H1 (cell line): ENCODE measurements around the gene UBE3A. TPM values are rescaled to one million over a fixed set of nuclear protein-coding genes. Genes with fewer than 3 reads are reported as not detected.

Source experiments
- CTCF ChIA-PET: fragments of 300-600 bp; sonication (Branson Sonifier 250); formaldehyde crosslinking; loops from one replicate; lab custom pipeline; 2021; ENCODE audit not compliant: partially characterized antibody; lab: Charles Lee
- POLR2A ChIA-PET: fragments of 300-600 bp; sonication (Branson Sonifier 250); formaldehyde crosslinking; loops from one replicate; lab custom pipeline; 2021; ENCODE audit warnings: inconsistent platforms; ENCODE audit not compliant: partially characterized antibody; lab: Charles Lee
- DNase-seq, 2 experiments: peaks; one replicate each; pipeline versions ENCODE4 v3.0.0 to v3.0.0-alpha.2; 2010 to 2022; ENCODE audit warnings: low spot score in 2 of 2, low read depth in 1 of 2, mixed read lengths in 1 of 2
- FAIRE-seq: peaks from 2 replicates; lab custom pipeline; 2011; peaks lifted over from hg19 to GRCh38; lab: Jason Lieb, UNC
- H2AFZ ChIP-seq: 2 replicates; pipeline ENCODE4 v1.8.1; 2012; ENCODE audit warnings: low read length, inconsistent platforms
- H2AK5ac ChIP-seq: 2 replicates; pipeline ENCODE4 v1.6.1; 2013; ENCODE audit warnings: low read depth, low read length
- H2BK120ac ChIP-seq: replicated peaks from 2 replicates; pipeline ENCODE3; 2013; ENCODE audit warnings: low read depth, low read length, inconsistent platforms
- H2BK12ac ChIP-seq: 2 replicates; pipeline ENCODE4 v1.6.1; 2013; ENCODE audit warnings: low read depth, low read length
- H2BK15ac ChIP-seq: 2 replicates; pipeline ENCODE4 v1.6.1; 2013; ENCODE audit warnings: low read length
- H2BK20ac ChIP-seq: 2 replicates; pipeline ENCODE4 v1.6.1; 2013; ENCODE audit warnings: low read length
- H2BK5ac ChIP-seq: 2 replicates; pipeline ENCODE4 v1.6.1; 2013; ENCODE audit warnings: low read depth, low read length
- H3K14ac ChIP-seq: 2 replicates; pipeline ENCODE4 v1.6.1; 2013; ENCODE audit warnings: inconsistent platforms; ENCODE audit not compliant: insufficient read length
- H3K18ac ChIP-seq: 2 replicates; pipeline ENCODE4 v1.6.1; 2013; ENCODE audit warnings: low read length; ENCODE audit errors: extremely low read depth
- H3K23ac ChIP-seq: 2 replicates; pipeline ENCODE4 v1.6.1; 2013; ENCODE audit warnings: inconsistent platforms; ENCODE audit not compliant: insufficient read length
- H3K23me2 ChIP-seq: 2 replicates; pipeline ENCODE4 v1.6.1; 2013; ENCODE audit warnings: low read depth, low read length
- H3K27ac ChIP-seq: 2 replicates; pipeline ENCODE4 v1.6.1; 2011; ENCODE audit warnings: low read depth, low read length, inconsistent platforms
- H3K27me3 ChIP-seq, 4 experiments: replicated peaks in 1 of 4; 1 replicate in 1 of 4; 2 replicates in 3 of 4; pipeline versions ENCODE4 v1.6.1 to v1.8.1; 2011 to 2013; ENCODE audit warnings: low read length in 3 of 4, mild to moderate bottlenecking in 3 of 4, inconsistent platforms in 2 of 4, mixed read lengths in 2 of 4, moderate library complexity in 1 of 4; ENCODE audit not compliant: control insufficient read depth in 3 of 4, insufficient read depth in 3 of 4; ENCODE audit errors: extremely low read depth in 1 of 4
- H3K36me3 ChIP-seq, 4 experiments: 2 replicates each; pipeline versions ENCODE4 v1.6.1 to v1.8.1; 2011 to 2013; ENCODE audit warnings: mild to moderate bottlenecking in 4 of 4, low read length in 3 of 4, moderate library complexity in 2 of 4, control low read depth in 1 of 4, inconsistent platforms in 1 of 4; ENCODE audit not compliant: insufficient read depth in 4 of 4, control insufficient read depth in 2 of 4
- H3K4ac ChIP-seq: replicated peaks from 2 replicates; pipeline ENCODE3; 2013; ENCODE audit warnings: low read length, low read depth, mixed read lengths, inconsistent platforms; ENCODE audit not compliant: insufficient read length
- H3K4me1 ChIP-seq, 4 experiments: replicated peaks in 1 of 4; 1 replicate in 1 of 4; 2 replicates in 3 of 4; pipeline versions ENCODE4 v1.6.1 to v1.8.1; 2011 to 2013; ENCODE audit warnings: low read length in 3 of 4, inconsistent platforms in 2 of 4, mixed read lengths in 1 of 4; ENCODE audit not compliant: insufficient read depth in 4 of 4, control insufficient read depth in 3 of 4
- H3K4me2 ChIP-seq, 2 experiments: 2 replicates each; pipeline versions ENCODE4 v1.6.1 to v1.8.1; 2011 to 2013; ENCODE audit warnings: low read depth in 2 of 2, low read length in 2 of 2, control low read depth in 1 of 2, inconsistent platforms in 1 of 2, mild to moderate bottlenecking in 1 of 2; ENCODE audit not compliant: insufficient read depth in 1 of 2
- H3K4me3 ChIP-seq, 4 experiments: fragments of 200-600, 300-600 bp in 1 of 4; sonication (generic), shearing (Covaris generic), sonication (Bioruptor Twin) in 1 of 4; 2 replicates each; pipeline versions ENCODE4 v1.5.1 to v1.8.1; 2011 to 2016; ENCODE audit warnings: low read length in 4 of 4, low read depth in 3 of 4, control low read depth in 2 of 4, inconsistent platforms in 2 of 4, mild to moderate bottlenecking in 2 of 4, mixed read lengths in 1 of 4, moderate library complexity in 1 of 4; ENCODE audit not compliant: insufficient read depth in 2 of 4; ENCODE audit errors: extremely low read depth in 1 of 4
- H3K56ac ChIP-seq: replicated peaks from 2 replicates; pipeline ENCODE3; 2013; ENCODE audit warnings: low read depth, mild to moderate bottlenecking, mixed read lengths, low read length, inconsistent platforms; ENCODE audit not compliant: insufficient read length
- H3K79me1 ChIP-seq: 2 replicates; pipeline ENCODE4 v1.6.1; 2013; ENCODE audit warnings: low read depth, low read length, control low read depth
- H3K79me2 ChIP-seq, 2 experiments: 2 replicates each; pipeline versions ENCODE4 v1.6.1 to v1.8.1; 2012 to 2013; ENCODE audit warnings: low read length in 2 of 2, mild to moderate bottlenecking in 2 of 2, inconsistent platforms in 1 of 2; ENCODE audit not compliant: insufficient read depth in 2 of 2, control insufficient read depth in 1 of 2
- H3K9ac ChIP-seq, 4 experiments: replicated peaks in 1 of 4; 1 replicate in 1 of 4; 2 replicates in 3 of 4; pipeline versions ENCODE4 v1.6.1 to v1.8.1; 2011 to 2013; ENCODE audit warnings: low read depth in 3 of 4, low read length in 3 of 4, control low read depth in 2 of 4, mild to moderate bottlenecking in 2 of 4, moderate library complexity in 2 of 4, inconsistent platforms in 1 of 4; ENCODE audit errors: extremely low read depth in 1 of 4
- H3K9me3 ChIP-seq, 2 experiments: 2 replicates each; pipeline versions ENCODE4 v1.6.1 to v1.8.1; 2012 to 2013; ENCODE audit warnings: mild to moderate bottlenecking in 2 of 2, moderate library complexity in 2 of 2, control low read depth in 1 of 2, inconsistent platforms in 1 of 2, low read depth in 1 of 2, low read length in 1 of 2, mixed read lengths in 1 of 2; ENCODE audit not compliant: insufficient read depth in 2 of 2
- H4K20me1 ChIP-seq, 2 experiments: replicated peaks in 1 of 2; 2 replicates each; pipeline versions ENCODE3 to v1.8.1; 2011 to 2013; ENCODE audit warnings: inconsistent platforms in 2 of 2, low read length in 2 of 2, mild to moderate bottlenecking in 1 of 2; ENCODE audit not compliant: insufficient read depth in 2 of 2, control insufficient read depth in 1 of 2
- H4K5ac ChIP-seq: 2 replicates; pipeline ENCODE4 v1.6.1; 2013; ENCODE audit warnings: low read length, low read depth, mixed read lengths, inconsistent platforms; ENCODE audit not compliant: insufficient read length
- H4K8ac ChIP-seq: 2 replicates; pipeline ENCODE4 v1.8.0; 2013; ENCODE audit warnings: mild to moderate bottlenecking, moderate library complexity, low read length, inconsistent platforms; ENCODE audit not compliant: insufficient read depth; ENCODE audit errors: extremely low read depth
- H4K91ac ChIP-seq: replicated peaks from 2 replicates; pipeline ENCODE3; 2013; ENCODE audit warnings: low read length, mixed read lengths, inconsistent platforms; ENCODE audit not compliant: insufficient read length
- E2F6 ChIP-seq: IDR thresholded peaks from 2 replicates; pipeline ENCODE4 v1.6.1; 2012; ENCODE audit warnings: inconsistent platforms
- HDAC2 ChIP-seq, 2 experiments: fragments of 300-600 bp in 1 of 2; sonication (generic) in 1 of 2; IDR thresholded peaks; 2 replicates each; pipeline ENCODE4 v1.6.1; 2011 to 2012; ENCODE audit warnings: low read depth in 2 of 2, low read length in 2 of 2, mild to moderate bottlenecking in 2 of 2, moderate library complexity in 2 of 2, borderline replicate concordance in 1 of 2, inconsistent platforms in 1 of 2
- TBP ChIP-seq: IDR thresholded peaks from 2 replicates; pipeline ENCODE4 v1.6.1; 2011; ENCODE audit warnings: low read depth, low read length, improper control_type of control experiment
- YY1 ChIP-seq: IDR thresholded peaks from 2 replicates; pipeline ENCODE4 v1.6.1; 2011; ENCODE audit warnings: low read depth, mild to moderate bottlenecking, low read length
- WGBS, 2 experiments: shearing (Covaris generic) in 1 of 2; methylation state at CpG; one replicate each; pipeline versions ENCODE4 v1.1.6 to v1.1.7; 2013 to 2015; ENCODE audit warnings: low lambda C conversion rate in 2 of 2, mixed read lengths in 2 of 2, inconsistent platforms in 1 of 2, low coverage in 1 of 2, missing lambda C conversion rate in 1 of 2; ENCODE audit not compliant: insufficient replicate concordance in 2 of 2, insufficient coverage in 1 of 2, insufficient read length in 1 of 2; ENCODE audit errors: extremely low coverage in 1 of 2, missing lambda C conversion rate in 1 of 2; 5-methylcytosine and 5-hydroxymethylcytosine counted together
- polyA plus RNA-seq, 7 experiments: library from polyadenylated mRNA; depleted of rRNA in 3 of 7; stranded (reverse) in 5 of 7; unstranded in 2 of 7; fragments of >200 nt in 5 of 7; fragments of 200-250 nt in 2 of 7; gene quantifications; 1 replicate in 5 of 7; 2 replicates in 1 of 7; 4 replicates in 1 of 7; pipeline versions ENCODE4 v1.2.1 to v1.2.3, GENCODE V29; 2011 to 2013; ENCODE audit warnings: missing spikeins in 2 of 7, mixed read lengths in 2 of 7
- total RNA-seq: library from RNA; stranded (reverse); fragmentation: NEBNext Ultra II Directional; extraction: Animal tissue kit (Norgen Biotek cat#: 25700); gene quantifications from 2 replicates; pipeline ENCODE4 v1.2.1, GENCODE V29; 2021

Gene UBE3A
- total and polyA plus RNA-seq, 2 of the 8 experiments (the other 6 are each of a cell fraction or from before 2014, with no cell fraction given): 13.8 to 110 TPM

- DNase-seq: no peak
- peaks cover 0 to 3% of the 10 kb centered on the region in 2 experiments; a peak in 1 of 4 replicates for H3K9me3 ChIP-seq
- no peak for FAIRE-seq
- no peak for TF ChIP-seq HDAC2 (IDR thresholded peaks at IDR 0.05; ENCODE audit: borderline replicate concordance in 1 of 2, low read depth in 2 of 2, low read length in 2 of 2)
- no peak for TF ChIP-seq E2F6
- no peak for TF ChIP-seq TBP
- TF ChIP-seq YY1: no peak
Measured at GRCh38 chr15:25323420-25323819, 115.4 kb downstream of the UBE3A start.

More at GRCh38 chr15:25323420-25323819, 115.4 kb downstream of the UBE3A start:
- Histone ChIP-seq H3K23ac (no peak overlapping the region), H2BK5ac (no peak overlapping the region), H3K4me2 (no peak overlapping the region), H2BK20ac (no peak overlapping the region), H3K4ac (no peak overlapping the region), H4K20me1 (peaks cover 0 to 2% of the 10 kb centered on the region in 2 experiments), H3K27me3 (no peaks in the 10 kb centered on the region), H3K36me3 (no peaks in the 10 kb centered on the region), H2AK5ac (no peak overlapping the region), H2BK120ac (no peak overlapping the region), H2BK15ac (no peak overlapping the region), H2BK12ac (no peak overlapping the region), H3K56ac (no peak overlapping the region), H3K79me2 (no peaks in the 10 kb centered on the region), H2AFZ (no peak overlapping the region), H3K4me1 (no peaks in the 10 kb centered on the region), H4K5ac (no peak overlapping the region), H4K8ac (no peak overlapping the region), H3K23me2 (no peaks in the 10 kb centered on the region), H3K27ac (no peak overlapping the region), H3K14ac (no peak overlapping the region), H3K79me1 (no peaks in the 10 kb centered on the region), H3K9ac (no peak overlapping the region), H3K18ac (no peak overlapping the region), H4K91ac (no peak overlapping the region), H3K4me3 (no peak overlapping the region)
- 80% methylated on average over 1 of the region's 1 CpG; no CpG with 5 or more reads in 1 of the 2 experiments for WGBS, 2 experiments
- ChIA-PET CTCF (interaction anchor here (1.1 to 1.4 kb wide), 2 partner anchors 17 to 152 kb away, joined by 3 to 4 read pairs; no protein-coding TSS in a partner anchor), POLR2A (interaction anchor here (1.1 to 1.5 kb wide), 2 partner anchors 10 to 14 kb away, joined by 3 to 4 read pairs; no protein-coding TSS in a partner anchor)
